GM19397 (cell line): Measurements from ENCODE around the gene ATRN.

Source experiments
- ATAC-seq: cut with Tn5 transposase; IDR thresholded peaks from one replicate; pipeline ENCODE4 v1.9.1; 2021; ENCODE audit warnings: mild to moderate bottlenecking, moderate library complexity; ENCODE audit not compliant: unreplicated experiment

Gene ATRN

GRCh38 chr20:3692706-3693294, 222.0 kb downstream of the ATRN start:
- no peak for ATAC-seq

GRCh38 chr20:3693376-3693775, 222.6 kb downstream of the ATRN start:
- no peak for ATAC-seq

DNA sequence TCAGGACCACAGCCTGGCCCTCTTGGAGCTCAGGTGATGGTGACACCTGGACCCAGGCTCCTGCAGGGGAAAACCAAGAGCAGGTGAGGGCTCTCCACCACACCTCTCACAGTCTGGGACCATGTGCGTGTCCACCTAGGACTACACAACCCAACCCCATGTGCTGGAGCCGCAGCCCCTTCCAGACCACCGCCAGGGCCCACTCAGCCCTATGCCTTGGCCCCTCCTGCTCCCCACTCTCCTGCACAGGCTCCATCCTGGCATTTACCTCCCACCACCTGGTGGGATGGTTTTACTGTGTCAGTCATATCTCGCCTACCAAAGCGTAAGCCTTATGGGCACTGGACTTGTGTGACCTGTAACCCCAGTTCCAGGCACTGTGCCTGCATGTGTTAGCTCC, 224.0 kb downstream of the ATRN start:
- ATAC-seq, result no peak

GRCh38 chr20:3696200-3696599, 225.4 kb downstream of the ATRN start:
- no peak for ATAC-seq

DNA sequence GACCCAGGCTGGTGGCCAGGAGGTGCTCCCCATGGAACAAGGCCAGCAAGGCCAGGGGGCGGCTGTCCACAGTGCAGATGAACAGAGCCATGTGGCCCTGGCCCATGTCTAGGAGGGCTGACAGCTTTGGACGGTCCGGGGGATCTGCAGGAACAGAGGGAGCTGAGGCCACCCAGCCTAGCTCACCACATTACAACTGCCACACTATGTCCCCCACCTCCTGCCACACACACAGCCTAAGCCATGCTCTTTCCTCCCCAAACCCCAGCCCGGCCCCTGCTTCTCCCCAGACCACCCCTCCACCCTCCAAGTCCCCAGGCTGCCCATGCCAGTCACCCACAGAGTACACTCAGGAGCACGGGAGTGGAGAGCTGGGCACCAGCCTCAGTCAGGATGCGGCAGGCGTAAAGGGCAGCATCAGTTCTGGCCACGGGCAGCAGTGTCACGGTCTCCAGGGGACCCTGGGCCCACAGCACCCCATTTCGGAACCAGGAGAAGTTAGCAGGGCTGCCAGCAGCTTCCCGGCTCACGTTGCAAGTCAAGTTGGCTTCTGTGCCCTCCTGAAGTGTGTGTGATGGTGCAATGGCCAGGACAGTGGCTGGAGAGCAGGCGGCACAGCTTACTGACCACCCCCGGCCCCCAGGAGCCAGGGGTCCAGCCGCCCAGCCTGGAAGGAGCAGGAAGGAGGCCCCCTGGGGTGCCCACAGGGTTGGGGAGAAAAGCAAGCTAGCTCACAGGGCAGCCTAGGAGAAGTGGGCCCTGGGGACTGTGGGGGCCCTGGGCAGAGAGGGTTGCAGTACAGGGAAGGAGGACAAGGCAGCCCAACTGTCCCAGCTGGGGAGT, 226.1 kb downstream of the ATRN start:
- ATAC-seq, result no peak

DNA sequence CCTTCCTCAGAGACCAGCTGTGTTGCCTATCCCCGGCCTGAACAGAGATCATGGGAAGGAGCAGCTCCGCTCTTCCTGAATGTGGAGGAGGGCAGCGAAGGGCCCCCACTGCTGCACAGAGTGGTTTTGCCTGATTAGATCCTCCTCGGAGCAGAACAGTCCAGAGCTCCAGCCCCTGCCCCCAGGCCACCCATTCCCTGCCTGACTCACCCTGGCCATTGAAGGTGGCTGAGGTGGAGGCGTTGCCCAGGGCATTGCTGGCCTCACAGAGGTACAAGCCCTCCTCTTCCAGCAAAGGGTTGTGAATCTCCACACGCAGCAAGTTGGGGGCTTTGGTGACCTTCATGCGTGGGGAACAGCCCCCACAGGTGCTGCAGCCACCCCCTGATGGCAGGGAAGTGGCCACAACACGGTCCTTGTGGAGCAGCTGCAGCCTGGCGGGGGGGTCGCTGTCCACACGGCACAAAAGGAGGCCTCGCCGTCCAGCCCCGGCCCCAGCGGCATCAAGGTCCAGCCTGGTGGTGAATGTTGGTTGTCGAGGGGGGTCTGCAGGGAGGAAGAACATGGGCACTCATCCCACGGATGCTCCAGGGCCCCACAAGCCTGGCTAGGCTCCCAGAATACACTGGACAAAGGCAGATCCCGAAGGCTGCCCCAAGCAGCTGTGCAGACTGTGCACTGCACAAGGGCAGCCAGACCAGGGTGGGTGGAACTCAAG, 226.9 kb downstream of the ATRN start:
- no peak for ATAC-seq

GRCh38 chr20:3698591-3699001, 227.8 kb downstream of the ATRN start:
- no peak for ATAC-seq

GRCh38 chr20:3699037-3699436, 228.2 kb downstream of the ATRN start:
- ATAC-seq, result no peak
